AG10803 (cell line): ENCODE measurements around the gene EVX2.

Experiments used
- DNase-seq: peaks from one replicate; pipeline ENCODE4 v3.0.0; 2010; ENCODE audit warnings: low read depth
- H3K4me3 ChIP-seq: 2 replicates; pipeline ENCODE4 v1.5.1; 2011; ENCODE audit warnings: mild to moderate bottlenecking, low read length, control low read depth
- CTCF ChIP-seq: conservative IDR thresholded peaks from 2 replicates; pipeline ENCODE4 v1.5.1; 2011; ENCODE audit warnings: mild to moderate bottlenecking, low read length, control low read depth, inconsistent platforms

Gene EVX2

GRCh38 chr2:176088048-176088936, 4.5 kb upstream of the EVX2 start:
- peak; percentile 76 for TF ChIP-seq CTCF
- peak; percentile 31 for DNase-seq
- peak overlapping the region; percentile 43 for H3K4me3 ChIP-seq

- DNase-seq = no peak
- H3K4me3 ChIP-seq = no peak overlapping the region
- no peak for TF ChIP-seq CTCF
Measured at GRCh38 chr2:176087330-176088047, 3.7 kb upstream of the EVX2 start.

GRCh38 chr2:176085861-176086771, 2.4 kb upstream of the EVX2 start:
- peak; percentile 61 for TF ChIP-seq CTCF
- no peak overlapping the region for H3K4me3 ChIP-seq
- DNase-seq = peak; percentile 26

GRCh38 chr2:176085120-176085788, 1.5 kb upstream of the EVX2 start:
- no peak for TF ChIP-seq CTCF
- no peak overlapping the region for H3K4me3 ChIP-seq
- no peak for DNase-seq

- H3K4me3 ChIP-seq = no peak overlapping the region
- DNase-seq = no peak
- no peak for TF ChIP-seq CTCF
Measured at GRCh38 chr2:176084611-176085119, 903 bp upstream of the EVX2 start.
